Bronchial epithelial cell (primary cell): ENCODE results near the gene SEMA6A. TPM values are rescaled to one million over a fixed set of nuclear protein-coding genes. Genes with fewer than 3 reads are reported as not detected.
A peak's percentile ranks its signal among the peaks of the same experiment; 100 is the strongest.

Experiments used
- DNase-seq: peaks from one replicate; pipeline ENCODE4 v3.0.0-alpha.2; 2010; ENCODE audit warnings: low read depth
- FAIRE-seq: peaks from 2 replicates; lab custom pipeline; 2011; peaks lifted over from hg19 to GRCh38; lab: Jason Lieb, UNC
- H3K27me3 ChIP-seq: 2 replicates; pipeline ENCODE4 v1.5.1; 2011; ENCODE audit warnings: low read length; ENCODE audit not compliant: control insufficient read depth, insufficient read depth
- H3K36me3 ChIP-seq: 2 replicates; pipeline ENCODE4 v1.5.1; 2011; ENCODE audit warnings: low read length; ENCODE audit not compliant: control insufficient read depth, insufficient read depth
- H3K4me3 ChIP-seq: 2 replicates; pipeline ENCODE4 v1.5.1; 2011; ENCODE audit warnings: mild to moderate bottlenecking, low read depth, low read length, control low read depth
- total RNA-seq: library from RNA; depleted of rRNA; stranded (reverse); fragments of >200 nt; gene quantifications from 2 replicates; pipeline ENCODE4 v1.2.1, GENCODE V29; 2014
- TF ChIP-seq, protein P1 (sequence below): IDR thresholded peaks from 2 replicates; pipeline ENCODE4 v1.5.1; 2011; ENCODE audit warnings: mild to moderate bottlenecking, moderate library complexity, low read length, control low read depth, inconsistent platforms; ENCODE audit not compliant: insufficient read depth, severe bottlenecking

SEMA6A gene
- total RNA-seq, 1 donor from 2014 or later = 0.53 TPM

DNA sequence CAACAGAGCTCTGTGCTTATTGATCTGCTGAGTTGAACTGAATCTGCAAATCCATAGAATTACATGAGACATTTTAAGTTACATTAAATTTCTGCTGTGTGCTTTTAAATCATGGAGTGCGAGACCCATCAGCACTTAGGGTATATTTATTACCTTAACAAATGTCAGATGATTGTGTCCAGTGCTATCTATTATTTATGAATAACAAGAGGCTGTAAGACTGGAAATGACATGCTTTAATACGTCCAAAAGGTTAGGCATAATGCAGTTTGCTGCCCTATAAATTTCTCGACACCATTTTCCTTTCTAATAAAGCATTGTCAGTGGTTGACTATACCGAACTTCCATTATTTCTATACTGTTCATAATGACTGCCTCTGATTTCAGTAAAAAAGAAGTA lies 117.6 kb downstream of the SEMA6A start:
- FAIRE-seq (no peak), DNase-seq (no peak)
- Histone ChIP-seq H3K36me3 (no peaks in the 10 kb centered on the region), H3K4me3 (no peak overlapping the region), H3K27me3 (no peaks in the 10 kb centered on the region)
- TF ChIP-seq, protein P1, sequence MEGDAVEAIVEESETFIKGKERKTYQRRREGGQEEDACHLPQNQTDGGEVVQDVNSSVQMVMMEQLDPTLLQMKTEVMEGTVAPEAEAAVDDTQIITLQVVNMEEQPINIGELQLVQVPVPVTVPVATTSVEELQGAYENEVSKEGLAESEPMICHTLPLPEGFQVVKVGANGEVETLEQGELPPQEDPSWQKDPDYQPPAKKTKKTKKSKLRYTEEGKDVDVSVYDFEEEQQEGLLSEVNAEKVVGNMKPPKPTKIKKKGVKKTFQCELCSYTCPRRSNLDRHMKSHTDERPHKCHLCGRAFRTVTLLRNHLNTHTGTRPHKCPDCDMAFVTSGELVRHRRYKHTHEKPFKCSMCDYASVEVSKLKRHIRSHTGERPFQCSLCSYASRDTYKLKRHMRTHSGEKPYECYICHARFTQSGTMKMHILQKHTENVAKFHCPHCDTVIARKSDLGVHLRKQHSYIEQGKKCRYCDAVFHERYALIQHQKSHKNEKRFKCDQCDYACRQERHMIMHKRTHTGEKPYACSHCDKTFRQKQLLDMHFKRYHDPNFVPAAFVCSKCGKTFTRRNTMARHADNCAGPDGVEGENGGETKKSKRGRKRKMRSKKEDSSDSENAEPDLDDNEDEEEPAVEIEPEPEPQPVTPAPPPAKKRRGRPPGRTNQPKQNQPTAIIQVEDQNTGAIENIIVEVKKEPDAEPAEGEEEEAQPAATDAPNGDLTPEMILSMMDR = no peak

DNA sequence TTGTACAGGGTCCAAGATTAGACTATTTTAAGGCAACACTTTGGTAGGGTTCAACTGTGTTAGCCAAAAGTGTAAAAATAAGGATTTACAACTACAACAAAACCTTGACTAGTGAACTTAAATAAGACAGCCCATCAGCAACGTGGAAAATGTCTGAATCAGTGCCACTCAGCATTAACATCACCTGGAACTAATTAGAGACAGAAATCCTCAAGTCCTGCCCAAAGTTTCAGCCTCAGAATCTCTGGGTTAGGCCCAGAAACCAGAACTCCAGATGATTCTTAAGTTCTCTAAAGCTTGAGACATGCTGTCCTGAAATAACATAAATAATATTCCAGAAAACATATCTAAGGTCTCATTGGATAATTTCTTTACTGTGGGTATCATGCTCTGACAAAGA lies 118.6 kb downstream of the SEMA6A start:
- TF ChIP-seq, protein P1 = no peak
- no peaks in the 10 kb centered on the region for H3K27me3 ChIP-seq
- H3K36me3 ChIP-seq = no peaks in the 10 kb centered on the region
- no peak overlapping the region for H3K4me3 ChIP-seq
- no peak for FAIRE-seq
- no peak for DNase-seq

DNA sequence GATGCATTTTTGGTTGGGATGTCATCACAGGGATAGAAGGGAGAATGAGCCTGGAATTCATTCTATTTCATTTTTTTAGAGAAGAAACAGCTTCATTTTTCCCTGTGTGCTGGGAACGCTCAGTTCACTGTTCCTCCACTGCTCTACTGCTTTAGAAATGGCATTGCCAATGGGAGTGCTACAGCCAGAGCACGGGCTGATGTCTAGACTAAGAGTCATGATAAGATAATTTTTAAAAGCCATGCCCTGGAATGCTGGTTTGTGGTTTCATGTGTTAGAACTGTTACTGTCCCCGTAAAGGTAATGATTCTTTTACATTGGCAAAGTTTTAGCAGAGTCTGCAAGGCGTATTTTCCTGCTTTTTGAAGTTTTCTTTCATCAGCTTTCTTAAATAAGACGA lies 119.6 kb downstream of the SEMA6A start:
- TF ChIP-seq, protein P1 = no peak
- Histone ChIP-seq H3K36me3 (no peaks in the 10 kb centered on the region), H3K4me3 (no peak overlapping the region), H3K27me3 (no peaks in the 10 kb centered on the region)
- FAIRE-seq = no peak
- no peak for DNase-seq

DNA sequence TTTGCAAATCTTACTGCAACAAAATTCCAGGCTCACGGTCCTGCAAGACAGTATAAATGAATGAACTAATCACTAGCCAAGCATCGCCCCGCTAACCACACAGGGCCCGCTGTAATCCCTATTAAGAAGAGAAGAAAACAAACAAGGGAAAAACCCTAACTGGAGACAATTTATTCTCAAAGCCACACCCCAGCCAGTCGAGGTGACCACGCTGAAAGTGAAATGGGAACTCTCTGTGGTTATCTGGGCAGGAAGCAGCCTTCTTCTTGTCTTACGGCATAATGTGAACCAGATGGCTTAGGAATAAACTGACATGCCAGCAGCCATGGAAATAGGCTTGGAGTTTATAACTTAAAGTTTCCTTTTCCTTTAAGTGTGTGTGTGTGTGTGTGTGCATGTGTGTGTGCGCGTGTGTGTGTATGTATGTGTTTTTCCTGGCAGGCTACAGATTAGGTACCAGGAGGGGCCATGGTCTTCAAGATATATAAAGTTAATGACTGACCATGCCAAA lies 120.2 kb downstream of the SEMA6A start:
- H3K4me3 ChIP-seq = no peak overlapping the region
- TF ChIP-seq, protein P1 = no peak
- FAIRE-seq (no peak), DNase-seq (no peak)
- no peaks in the 10 kb centered on the region for H3K27me3 ChIP-seq
- no peaks in the 10 kb centered on the region for H3K36me3 ChIP-seq

DNA sequence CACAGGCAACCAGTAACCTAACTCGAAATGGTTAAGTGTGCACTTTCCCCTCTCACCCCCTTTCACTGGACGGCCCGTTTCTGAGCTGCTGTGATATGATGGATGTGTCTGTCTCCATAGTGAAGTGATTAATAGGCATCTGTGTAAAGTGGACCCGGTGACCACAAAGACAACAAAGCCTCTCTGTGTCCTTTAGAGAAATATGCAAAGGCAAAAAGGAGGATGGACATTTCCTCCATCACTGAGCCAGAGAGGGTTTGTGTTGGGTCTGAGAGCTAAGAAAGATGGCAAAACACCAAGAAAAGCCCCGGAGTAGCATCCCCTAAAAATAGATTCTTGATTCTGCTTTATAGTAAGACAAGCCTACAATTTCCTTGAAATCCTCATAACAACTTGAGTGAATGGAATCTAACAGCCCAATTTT lies 120.6 kb downstream of the SEMA6A start:
- TF ChIP-seq, protein P1 = no peak
- no peak for FAIRE-seq
- no peaks in the 10 kb centered on the region for H3K27me3 ChIP-seq
- DNase-seq = no peak
- no peaks in the 10 kb centered on the region for H3K36me3 ChIP-seq
- no peak overlapping the region for H3K4me3 ChIP-seq

GRCh38 chr5:116452774-116453368 lies 121.8 kb downstream of the SEMA6A start:
- no peaks in the 10 kb centered on the region for H3K27me3 ChIP-seq
- TF ChIP-seq, protein P1 = no peak
- no peak overlapping the region for H3K4me3 ChIP-seq
- peak; percentile 4 for DNase-seq
- no peaks in the 10 kb centered on the region for H3K36me3 ChIP-seq
- FAIRE-seq = no peak
